HCT116 (cell line): ENCODE data around the gene FTL. TPM values are rescaled to one million over a fixed set of nuclear protein-coding genes. Genes with fewer than 3 reads are reported as not detected.

Source experiments
- ATAC-seq: fragments of 200-7000 bp; cut with Tn5 transposase; 2 replicates; pipeline ENCODE4 v1.9.1; 2020; ENCODE audit warnings: mild to moderate bottlenecking, moderate library complexity
- BruUV-seq: library from RNA; stranded (reverse); fragments of 400-500 nt; replicated peaks from 2 replicates; lab custom pipeline; 2021; lab: Mats Ljungman, UMichigan
- CTCF ChIA-PET: fragments of 300-600 bp; sonication (Branson Sonifier 250); formaldehyde crosslinking; loops from one replicate; lab custom pipeline; 2021; ENCODE audit warnings: antibody characterized with exemption; lab: Charles Lee
- POLR2A ChIA-PET: fragments of 300-600, 350-600 bp; sonication (Branson Sonifier 250); formaldehyde crosslinking; loops from one replicate; lab custom pipeline; 2021; ENCODE audit warnings: antibody characterized with exemption; lab: Charles Lee
- RAD21 ChIA-PET, 2 experiments: fragments of 300-600 bp; sonication (Branson Sonifier 250); formaldehyde crosslinking; loops; one replicate each; lab custom pipeline; 2023; ENCODE audit warnings: low total read pairs in 2 of 2; ENCODE audit not compliant: uncharacterized antibody in 2 of 2, unreplicated experiment in 2 of 2, low non-redundant PET in 1 of 2; lab: Charles Lee
- DNase-seq: peaks from one replicate; pipeline ENCODE4 v3.0.0-alpha.2; 2010; ENCODE audit warnings: low read depth, low spot score
- H2AFZ ChIP-seq: fragments of 200-600 bp; shearing (Covaris generic), sonication (generic); 2 replicates; pipeline ENCODE4 v1.6.1; 2017; ENCODE audit warnings: low read depth, mixed run types, mixed read lengths, antibody characterized with exemption, low read length; ENCODE audit not compliant: poor library complexity, severe bottlenecking
- H3K27ac ChIP-seq: 2 replicates; pipeline ENCODE4 v1.5.1; 2012; ENCODE audit warnings: low read depth, low read length
- H3K27me3 ChIP-seq: fragments of 200-600 bp; sonication (generic); 2 replicates; pipeline ENCODE4 v1.6.1; 2016; ENCODE audit warnings: mixed run types, low read length, mixed read lengths; ENCODE audit not compliant: insufficient read depth
- H3K36me3 ChIP-seq, 2 experiments: fragments of 200-500 bp in 1 of 2; fragments of 200-600 bp in 1 of 2; sonication (Bioruptor generic) in 1 of 2; sonication (generic) in 1 of 2; 2 replicates each; pipeline versions ENCODE4 v1.5.1 to v1.6.1; 2014 to 2016; ENCODE audit warnings: low read length in 2 of 2, inconsistent platforms in 1 of 2, mixed read lengths in 1 of 2, mixed run types in 1 of 2; ENCODE audit not compliant: insufficient read depth in 2 of 2, control insufficient read depth in 1 of 2
- H3K4me1 ChIP-seq, 2 experiments: fragments of 200-600 bp in 1 of 2; sonication (generic) in 1 of 2; 2 replicates each; pipeline versions ENCODE4 v1.5.1 to v1.6.1; 2012 to 2017; ENCODE audit warnings: low read length in 2 of 2, inconsistent platforms in 1 of 2, mild to moderate bottlenecking in 1 of 2, mixed read lengths in 1 of 2, mixed run types in 1 of 2, moderate library complexity in 1 of 2; ENCODE audit not compliant: insufficient read depth in 2 of 2, control insufficient read depth in 1 of 2
- H3K4me2 ChIP-seq: fragments of 200-600 bp; sonication (generic); 2 replicates; pipeline ENCODE4 v1.6.1; 2017; ENCODE audit warnings: mixed run types, low read length, mixed read lengths
- H3K4me3 ChIP-seq, 2 experiments: fragments of 200-600 bp in 1 of 2; sonication (generic) in 1 of 2; replicated peaks in 1 of 2; 2 replicates each; pipeline ENCODE4 v1.5.1; 2011 to 2016; ENCODE audit warnings: low read length in 2 of 2, control low read depth in 1 of 2, low read depth in 1 of 2, mild to moderate bottlenecking in 1 of 2, mixed read lengths in 1 of 2, mixed run types in 1 of 2
- H3K79me2 ChIP-seq: fragments of 200-600 bp; sonication (generic); 2 replicates; pipeline ENCODE4 v1.6.1; 2017; ENCODE audit warnings: mild to moderate bottlenecking, mixed run types, low read length, moderate library complexity, mixed read lengths; ENCODE audit not compliant: insufficient read depth
- H3K9ac ChIP-seq: fragments of 200-600 bp; sonication (generic); 2 replicates; pipeline ENCODE4 v1.6.1; 2016; ENCODE audit warnings: low read length, mixed read lengths
- H3K9me2 ChIP-seq: fragments of 200-600 bp; sonication (generic), shearing (Covaris generic); 2 replicates; pipeline ENCODE4 v1.6.1; 2017; ENCODE audit warnings: mixed run types, mild to moderate bottlenecking, moderate library complexity; ENCODE audit not compliant: insufficient read depth
- H3K9me3 ChIP-seq, 2 experiments: fragments of 200-500 bp in 1 of 2; fragments of 200-600 bp in 1 of 2; sonication (Bioruptor generic) in 1 of 2; sonication (generic) in 1 of 2; 2 replicates each; pipeline ENCODE4 v1.6.1; 2014 to 2017; ENCODE audit warnings: low read length in 2 of 2, mixed read lengths in 2 of 2, inconsistent platforms in 1 of 2, low read depth in 1 of 2, mild to moderate bottlenecking in 1 of 2, mixed run types in 1 of 2, moderate library complexity in 1 of 2; ENCODE audit not compliant: control insufficient read depth in 1 of 2, insufficient read depth in 1 of 2
- H4K20me1 ChIP-seq: fragments of 200-600 bp; sonication (generic), shearing (Covaris generic); 2 replicates; pipeline ENCODE4 v1.6.1; 2017; ENCODE audit warnings: mixed run types, mild to moderate bottlenecking, moderate library complexity; ENCODE audit not compliant: insufficient read depth
- CBX3 ChIP-seq: IDR thresholded peaks from 2 replicates; pipeline ENCODE4 v1.6.1; 2012; ENCODE audit warnings: low read depth
- CEBPB ChIP-seq: IDR thresholded peaks from 2 replicates; pipeline ENCODE4 v1.6.1; 2012; ENCODE audit warnings: low read depth
- EGR1 ChIP-seq: IDR thresholded peaks from 2 replicates; pipeline ENCODE4 v1.6.1; 2012; ENCODE audit warnings: low read depth
- ELF1 ChIP-seq: IDR thresholded peaks from 2 replicates; pipeline ENCODE4 v1.6.1; 2012; ENCODE audit warnings: low read depth, borderline replicate concordance
- EZH2 ChIP-seq: fragments of 200-600 bp; sonication (generic); IDR thresholded peaks from 2 replicates; pipeline ENCODE4 v1.6.1; 2017; ENCODE audit warnings: antibody characterized with exemption, mixed run types
- EZH2phosphoT487 ChIP-seq: fragments of 200-600 bp; IDR thresholded peaks from 2 replicates; pipeline ENCODE4 v1.6.1; 2018; ENCODE audit warnings: antibody characterized with exemption, borderline replicate concordance
- FOSL1 ChIP-seq: IDR thresholded peaks from 2 replicates; pipeline ENCODE4 v1.6.1; 2012; ENCODE audit warnings: low read depth
- JUND ChIP-seq: IDR thresholded peaks from 2 replicates; pipeline ENCODE4 v1.6.1; 2012
- POLR2AphosphoS5 ChIP-seq: IDR thresholded peaks from 2 replicates; pipeline ENCODE4 v1.6.1; 2011; ENCODE audit warnings: mild to moderate bottlenecking, low read depth, low read length, moderate library complexity
- RAD21 ChIP-seq: IDR thresholded peaks from 2 replicates; pipeline ENCODE4 v1.6.1; 2012; ENCODE audit warnings: low read depth, mild to moderate bottlenecking
- SIN3A ChIP-seq: IDR thresholded peaks from 2 replicates; pipeline ENCODE4 v1.6.1; 2012; ENCODE audit warnings: low read depth
- SRF ChIP-seq: IDR thresholded peaks from 2 replicates; pipeline ENCODE4 v1.6.1; 2012; ENCODE audit warnings: low read depth
- TCF7L2 ChIP-seq: IDR thresholded peaks from 2 replicates; pipeline ENCODE4 v1.7.0; 2011; ENCODE audit warnings: borderline replicate concordance, inconsistent platforms; ENCODE audit not compliant: insufficient read depth, insufficient read length; ENCODE audit errors: extremely low read depth
- intact Hi-C: fragments of 100-400 bp; cut with micrococcal nuclease; formaldehyde crosslinking; loops from 2 replicates; pipeline ENCODE4 v1.10.0; 2022
- total RNA-seq: library from RNA; stranded (reverse); gene quantifications from one replicate; pipeline ENCODE4 v1.2.1, GENCODE V29; 2021; ENCODE audit not compliant: unreplicated experiment
- TF ChIP-seq, protein P1 (sequence below): IDR thresholded peaks from 2 replicates; pipeline ENCODE4 v1.6.1; 2011; ENCODE audit warnings: mild to moderate bottlenecking, low read length, moderate library complexity; ENCODE audit not compliant: insufficient replicate concordance; ENCODE audit errors: extremely low read depth
- TF ChIP-seq, protein P2 (sequence below): IDR thresholded peaks from 2 replicates; pipeline ENCODE4 v1.6.1; 2012; ENCODE audit warnings: low read depth
- TF ChIP-seq, protein P3 (sequence below): IDR thresholded peaks from 2 replicates; pipeline ENCODE4 v1.6.1; 2012

FTL gene
- total RNA-seq, 1 experiment from 2014 or later, result 1,885 TPM

DNA sequence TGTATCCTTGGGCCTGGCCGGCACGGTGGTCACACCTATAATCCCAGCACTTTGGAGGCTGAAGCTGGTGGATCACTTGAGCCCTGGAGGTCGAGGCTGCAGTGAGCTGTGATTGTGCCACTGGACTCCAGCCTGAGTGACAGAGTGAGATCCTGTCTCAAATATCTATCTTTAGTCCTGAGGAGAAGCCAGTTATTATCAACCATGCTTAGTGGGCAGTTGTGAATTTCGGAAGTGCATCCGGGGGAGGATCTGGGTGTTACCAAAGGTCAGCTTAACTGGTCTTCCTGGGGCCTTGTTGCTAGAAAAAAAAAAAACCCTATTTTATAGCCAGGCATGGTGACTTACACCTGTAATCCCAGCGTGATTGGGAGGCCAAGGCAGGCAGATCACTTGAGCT, 22.0 kb upstream of the FTL start:
- Histone ChIP-seq H3K27ac (no peak overlapping the region), H3K27me3 (no peaks in the 10 kb centered on the region), H3K4me1 (no peaks in the 10 kb centered on the region), H3K9me3 (no peaks in the 10 kb centered on the region), H3K4me2 (no peak overlapping the region), H3K79me2 (no peaks in the 10 kb centered on the region), H3K36me3 (peaks cover 0 to 7% of the 10 kb centered on the region in 2 experiments; a peak in 1 of 4 replicates), H3K4me3 (no peak overlapping the region), H3K9ac (no peak overlapping the region), H2AFZ (no peak overlapping the region), H4K20me1 (no peaks in the 10 kb centered on the region), H3K9me2 (no peaks in the 10 kb centered on the region)
- CTCF ChIA-PET, result no interaction called here
- TF ChIP-seq, protein P1, sequence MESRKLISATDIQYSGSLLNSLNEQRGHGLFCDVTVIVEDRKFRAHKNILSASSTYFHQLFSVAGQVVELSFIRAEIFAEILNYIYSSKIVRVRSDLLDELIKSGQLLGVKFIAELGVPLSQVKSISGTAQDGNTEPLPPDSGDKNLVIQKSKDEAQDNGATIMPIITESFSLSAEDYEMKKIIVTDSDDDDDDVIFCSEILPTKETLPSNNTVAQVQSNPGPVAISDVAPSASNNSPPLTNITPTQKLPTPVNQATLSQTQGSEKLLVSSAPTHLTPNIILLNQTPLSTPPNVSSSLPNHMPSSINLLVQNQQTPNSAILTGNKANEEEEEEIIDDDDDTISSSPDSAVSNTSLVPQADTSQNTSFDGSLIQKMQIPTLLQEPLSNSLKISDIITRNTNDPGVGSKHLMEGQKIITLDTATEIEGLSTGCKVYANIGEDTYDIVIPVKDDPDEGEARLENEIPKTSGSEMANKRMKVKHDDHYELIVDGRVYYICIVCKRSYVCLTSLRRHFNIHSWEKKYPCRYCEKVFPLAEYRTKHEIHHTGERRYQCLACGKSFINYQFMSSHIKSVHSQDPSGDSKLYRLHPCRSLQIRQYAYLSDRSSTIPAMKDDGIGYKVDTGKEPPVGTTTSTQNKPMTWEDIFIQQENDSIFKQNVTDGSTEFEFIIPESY, result no peak
- TF ChIP-seq, protein P2, sequence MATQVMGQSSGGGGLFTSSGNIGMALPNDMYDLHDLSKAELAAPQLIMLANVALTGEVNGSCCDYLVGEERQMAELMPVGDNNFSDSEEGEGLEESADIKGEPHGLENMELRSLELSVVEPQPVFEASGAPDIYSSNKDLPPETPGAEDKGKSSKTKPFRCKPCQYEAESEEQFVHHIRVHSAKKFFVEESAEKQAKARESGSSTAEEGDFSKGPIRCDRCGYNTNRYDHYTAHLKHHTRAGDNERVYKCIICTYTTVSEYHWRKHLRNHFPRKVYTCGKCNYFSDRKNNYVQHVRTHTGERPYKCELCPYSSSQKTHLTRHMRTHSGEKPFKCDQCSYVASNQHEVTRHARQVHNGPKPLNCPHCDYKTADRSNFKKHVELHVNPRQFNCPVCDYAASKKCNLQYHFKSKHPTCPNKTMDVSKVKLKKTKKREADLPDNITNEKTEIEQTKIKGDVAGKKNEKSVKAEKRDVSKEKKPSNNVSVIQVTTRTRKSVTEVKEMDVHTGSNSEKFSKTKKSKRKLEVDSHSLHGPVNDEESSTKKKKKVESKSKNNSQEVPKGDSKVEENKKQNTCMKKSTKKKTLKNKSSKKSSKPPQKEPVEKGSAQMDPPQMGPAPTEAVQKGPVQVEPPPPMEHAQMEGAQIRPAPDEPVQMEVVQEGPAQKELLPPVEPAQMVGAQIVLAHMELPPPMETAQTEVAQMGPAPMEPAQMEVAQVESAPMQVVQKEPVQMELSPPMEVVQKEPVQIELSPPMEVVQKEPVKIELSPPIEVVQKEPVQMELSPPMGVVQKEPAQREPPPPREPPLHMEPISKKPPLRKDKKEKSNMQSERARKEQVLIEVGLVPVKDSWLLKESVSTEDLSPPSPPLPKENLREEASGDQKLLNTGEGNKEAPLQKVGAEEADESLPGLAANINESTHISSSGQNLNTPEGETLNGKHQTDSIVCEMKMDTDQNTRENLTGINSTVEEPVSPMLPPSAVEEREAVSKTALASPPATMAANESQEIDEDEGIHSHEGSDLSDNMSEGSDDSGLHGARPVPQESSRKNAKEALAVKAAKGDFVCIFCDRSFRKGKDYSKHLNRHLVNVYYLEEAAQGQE, result no peak
- TF ChIP-seq, protein P3, sequence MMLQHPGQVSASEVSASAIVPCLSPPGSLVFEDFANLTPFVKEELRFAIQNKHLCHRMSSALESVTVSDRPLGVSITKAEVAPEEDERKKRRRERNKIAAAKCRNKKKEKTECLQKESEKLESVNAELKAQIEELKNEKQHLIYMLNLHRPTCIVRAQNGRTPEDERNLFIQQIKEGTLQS, result no peak
- TF ChIP-seq EZH2phosphoT487 (no peak), FOSL1 (no peak), SRF (no peak), EZH2 (no peak), TCF7L2 (no peak), JUND (no peak), CBX3 (no peak), EGR1 (no peak), CEBPB (no peak), RAD21 (no peak), SIN3A (no peak), ELF1 (no peak), POLR2AphosphoS5 (no peak)
- POLR2A ChIA-PET, result no interaction called here
- no peak for ATAC-seq
- RAD21 ChIA-PET, result no interaction called here
- BruUV-seq, result no TSS peak
- no peak for DNase-seq
- intact Hi-C loops, result no loop called here
